ES-I3 (cell line): ENCODE results near the gene PRDM13.
"Not testable (repeated sequence)": the region's sequence is repeated elsewhere in the genome, so short reads cannot be mapped to it uniquely, and the experiment has no call there.

ENCODE experiments used
- H3K36me3 ChIP-seq: 2 replicates; pipeline ENCODE4 v1.6.1; 2013; ENCODE audit warnings: mild to moderate bottlenecking, low read length, control low read depth, moderate library complexity; ENCODE audit not compliant: insufficient read depth
- H3K4me1 ChIP-seq: 2 replicates; pipeline ENCODE4 v1.6.1; 2013; ENCODE audit warnings: mild to moderate bottlenecking, control low read depth, low read length; ENCODE audit not compliant: insufficient read depth
- H3K9ac ChIP-seq: 2 replicates; pipeline ENCODE4 v1.6.1; 2013; ENCODE audit warnings: low read depth, mild to moderate bottlenecking, low read length, moderate library complexity
- H3K9me3 ChIP-seq: 2 replicates; pipeline ENCODE4 v1.6.1; 2013; ENCODE audit warnings: mild to moderate bottlenecking, low read length, moderate library complexity; ENCODE audit not compliant: control insufficient read depth, insufficient read depth

Gene PRDM13

DNA sequence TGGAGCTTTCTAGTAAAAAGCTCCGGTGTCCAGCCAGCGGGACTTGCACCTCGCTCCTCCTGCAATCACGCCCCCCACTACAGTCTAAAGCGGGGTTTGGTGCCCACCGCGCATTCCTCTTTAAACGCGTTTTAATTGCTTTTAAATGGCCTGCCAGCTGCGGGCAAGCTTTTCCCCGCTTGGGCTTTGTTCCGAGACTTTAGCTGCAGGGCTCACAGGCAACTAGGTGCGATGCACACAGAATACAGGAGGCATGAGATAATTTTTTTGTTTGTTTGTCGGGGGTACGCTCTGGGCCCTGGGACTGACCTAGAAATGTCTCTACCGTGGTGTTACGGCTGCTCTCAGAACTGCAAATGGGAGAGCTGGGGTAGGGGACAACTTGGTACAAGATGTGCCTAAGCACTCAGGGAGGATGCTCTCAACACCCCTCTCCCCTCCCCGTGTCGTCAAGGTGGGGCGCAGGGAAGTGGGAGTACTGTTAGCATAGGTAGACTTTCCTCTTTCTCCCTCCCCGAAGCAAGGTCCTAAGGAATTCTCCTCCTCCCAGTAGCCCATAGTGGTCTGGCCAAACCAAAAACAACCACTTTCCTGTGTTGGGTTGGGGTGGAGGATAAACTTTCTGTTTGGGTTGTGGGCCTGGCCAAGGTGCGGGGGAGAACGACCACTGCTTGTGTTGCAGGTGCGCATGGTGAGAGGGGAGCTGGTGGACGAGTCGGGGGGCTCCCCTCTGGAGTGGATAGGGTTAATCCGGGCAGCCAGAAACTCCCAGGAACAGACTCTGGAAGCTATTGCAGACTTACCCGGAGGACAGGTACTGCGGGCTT, 1.6 kb downstream of the PRDM13 start:
- H3K36me3 ChIP-seq: no peaks in the 10 kb centered on the region
- H3K9me3 ChIP-seq: no peaks in the 10 kb centered on the region
- H3K9ac ChIP-seq: peak overlapping the region; percentile 16; the same call in 1 of the 2 replicates
- peaks cover 31% of the 10 kb centered on the region for H3K4me1 ChIP-seq

GRCh38 chr6:99608886-99609482, 2.4 kb downstream of the PRDM13 start:
- Histone ChIP-seq H3K4me1 (peaks cover 31% of the 10 kb centered on the region), H3K36me3 (no peaks in the 10 kb centered on the region), H3K9me3 (no peaks in the 10 kb centered on the region), H3K9ac (no peak overlapping the region)

DNA sequence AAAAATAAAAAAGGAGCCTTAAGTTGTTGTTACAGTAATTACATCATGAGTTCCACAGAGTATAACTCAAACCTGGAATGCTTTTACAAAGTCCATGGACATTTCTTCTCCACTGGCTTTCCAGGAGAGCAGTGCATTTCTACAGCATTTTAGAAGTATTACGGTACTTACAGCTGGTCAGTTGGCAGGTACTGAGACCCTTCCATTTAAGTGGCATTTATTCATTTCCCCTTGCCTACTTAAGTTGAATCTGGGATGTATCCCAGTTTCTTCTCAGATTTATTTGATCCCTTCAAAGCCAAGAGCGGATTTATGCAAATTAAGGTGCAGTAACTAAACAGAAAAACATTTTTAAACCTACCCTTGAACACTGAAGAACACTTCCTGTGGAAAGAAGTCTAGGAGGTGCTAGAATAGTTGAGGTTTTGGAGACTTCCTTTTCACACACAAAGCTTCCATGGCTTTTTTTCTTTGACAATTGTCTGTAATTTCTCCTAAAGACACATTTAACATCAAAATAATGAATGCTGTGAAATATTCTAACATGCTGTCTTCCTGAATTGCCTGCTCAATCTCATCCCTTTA, 3.4 kb downstream of the PRDM13 start:
- H3K4me1 ChIP-seq: peaks cover 27% of the 10 kb centered on the region
- H3K9me3 ChIP-seq: no peaks in the 10 kb centered on the region
- H3K36me3 ChIP-seq: no peaks in the 10 kb centered on the region
- H3K9ac ChIP-seq: no peak overlapping the region

- H3K9me3 ChIP-seq: no peaks in the 10 kb centered on the region
- H3K4me1 ChIP-seq: peaks cover 26% of the 10 kb centered on the region
- H3K9ac ChIP-seq: no peak overlapping the region; the same call in 1 of the 2 replicates
- no peaks in the 10 kb centered on the region for H3K36me3 ChIP-seq
Observed at GRCh38 chr6:99611148-99611547, 4.5 kb downstream of the PRDM13 start.

- H3K9me3 ChIP-seq: no peaks in the 10 kb centered on the region
- H3K4me1 ChIP-seq: peaks cover 26% of the 10 kb centered on the region
- no peaks in the 10 kb centered on the region for H3K36me3 ChIP-seq
- H3K9ac ChIP-seq: peak overlapping the region; percentile 58; the same call in 1 of the 2 replicates
Observed at GRCh38 chr6:99612551-99613408, 6.1 kb downstream of the PRDM13 start.

DNA sequence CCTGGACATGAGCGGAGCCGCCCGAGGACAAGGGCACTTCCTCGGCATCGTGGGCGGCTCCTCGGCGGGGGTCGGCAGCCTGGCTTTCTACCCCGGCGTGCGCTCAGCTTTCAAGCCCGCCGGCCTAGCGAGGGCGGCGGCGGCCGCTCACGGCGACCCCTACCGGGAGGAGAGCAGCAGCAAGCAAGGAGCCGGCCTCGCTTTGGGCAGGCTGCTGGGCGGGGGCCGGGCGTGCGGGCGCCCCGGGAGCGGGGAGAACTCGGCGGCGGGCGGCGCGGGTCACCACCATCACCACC, 6.7 kb downstream of the PRDM13 start:
- Histone ChIP-seq H3K36me3 (no peaks in the 10 kb centered on the region), H3K9me3 (no peaks in the 10 kb centered on the region), H3K9ac (peak overlapping the region; percentile 58; the same call in 1 of the 2 replicates), H3K4me1 (peaks cover 26% of the 10 kb centered on the region)

GRCh38 chr6:99613705-99614429, 7.2 kb downstream of the PRDM13 start:
- Histone ChIP-seq H3K4me1 (peaks cover 26% of the 10 kb centered on the region), H3K9me3 (no peaks in the 10 kb centered on the region), H3K9ac (peak overlapping the region; percentile 58; the same call in 1 of the 2 replicates), H3K36me3 (no peaks in the 10 kb centered on the region)

DNA sequence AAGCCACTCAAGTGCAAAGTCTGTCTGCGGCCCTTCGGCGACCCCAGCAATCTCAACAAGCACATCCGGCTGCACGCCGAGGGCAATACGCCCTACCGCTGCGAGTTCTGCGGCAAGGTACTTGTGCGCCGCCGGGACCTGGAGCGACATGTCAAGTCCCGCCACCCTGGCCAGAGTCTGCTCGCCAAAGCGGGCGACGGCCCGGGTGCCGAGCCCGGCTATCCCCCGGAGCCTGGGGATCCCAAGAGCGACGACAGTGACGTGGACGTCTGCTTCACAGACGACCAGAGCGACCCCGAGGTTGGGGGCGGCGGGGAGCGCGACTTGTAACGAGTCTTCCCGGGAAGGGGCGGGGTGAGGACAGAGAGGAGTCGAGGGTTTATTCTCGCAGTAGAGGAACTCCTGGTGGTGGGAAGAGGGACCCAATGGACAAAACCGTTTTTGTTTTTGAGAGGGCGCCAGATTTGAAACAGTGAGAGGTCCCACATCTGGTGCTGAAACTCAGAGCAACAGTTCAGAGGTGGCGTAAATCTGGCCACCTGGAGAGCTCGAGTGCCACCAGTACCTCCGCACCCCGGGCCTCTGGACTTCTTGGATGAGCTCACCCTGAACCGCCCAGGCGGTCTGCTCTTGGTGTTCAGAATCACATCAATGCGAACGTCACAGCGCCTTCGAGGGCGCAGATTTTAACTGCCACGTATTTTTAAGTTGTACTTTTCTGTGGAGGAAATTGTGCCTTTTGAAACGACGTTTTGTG, 8.0 kb downstream of the PRDM13 start:
- peak overlapping the region; percentile 58; the same call in 1 of the 2 replicates for H3K9ac ChIP-seq
- no peaks in the 10 kb centered on the region for H3K9me3 ChIP-seq
- no peaks in the 10 kb centered on the region for H3K36me3 ChIP-seq
- H3K4me1 ChIP-seq: peaks cover 26% of the 10 kb centered on the region

GRCh38 chr6:99617131-99617530, 10.5 kb downstream of the PRDM13 start:
- no peak overlapping the region for H3K9ac ChIP-seq
- peaks cover 4% of the 10 kb centered on the region for H3K4me1 ChIP-seq
- H3K36me3 ChIP-seq: no peaks in the 10 kb centered on the region
- H3K9me3 ChIP-seq: no peaks in the 10 kb centered on the region

DNA sequence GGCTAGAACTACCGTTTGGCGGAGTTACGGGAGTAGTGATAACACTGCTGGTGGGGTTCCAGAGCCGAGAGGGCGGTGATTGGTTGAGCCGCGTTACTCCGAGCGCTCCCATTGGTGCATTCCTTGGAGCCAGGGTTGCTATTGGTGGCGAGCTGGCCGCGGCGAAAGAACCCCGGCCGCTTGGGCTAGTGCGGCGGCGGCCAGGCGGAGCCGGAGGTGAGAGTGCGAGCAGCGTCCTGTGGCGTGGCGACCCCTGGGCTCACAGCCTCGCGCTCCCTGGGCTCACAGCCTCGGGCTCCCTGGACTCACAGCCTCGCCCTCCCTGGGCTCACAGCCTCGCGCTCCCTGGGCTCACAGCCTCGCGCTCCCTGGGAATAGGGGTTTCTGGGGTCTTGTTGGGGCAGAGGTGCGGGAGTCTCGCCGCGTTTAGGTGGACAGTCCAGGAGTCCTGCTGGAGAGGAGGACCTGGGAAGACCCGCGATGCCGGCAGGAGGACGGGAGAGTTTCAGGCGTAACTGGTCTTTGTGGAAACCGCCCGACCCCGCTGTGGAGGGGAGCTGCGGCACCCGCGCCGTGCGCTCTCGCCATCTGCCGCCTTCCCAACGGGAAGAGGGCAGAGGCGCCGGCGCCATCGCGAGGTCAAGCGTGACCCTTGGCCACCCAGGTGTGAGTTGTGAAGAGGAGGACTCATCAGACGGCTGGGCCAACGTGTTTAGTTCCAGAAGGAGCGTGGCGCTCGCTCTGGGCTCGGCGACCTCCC, 12.2 kb downstream of the PRDM13 start:
- H3K36me3 ChIP-seq: no peaks in the 10 kb centered on the region
- H3K9me3 ChIP-seq: no peaks in the 10 kb centered on the region
- no peaks in the 10 kb centered on the region for H3K4me1 ChIP-seq
- peak overlapping the region; percentile 43 for H3K9ac ChIP-seq

DNA sequence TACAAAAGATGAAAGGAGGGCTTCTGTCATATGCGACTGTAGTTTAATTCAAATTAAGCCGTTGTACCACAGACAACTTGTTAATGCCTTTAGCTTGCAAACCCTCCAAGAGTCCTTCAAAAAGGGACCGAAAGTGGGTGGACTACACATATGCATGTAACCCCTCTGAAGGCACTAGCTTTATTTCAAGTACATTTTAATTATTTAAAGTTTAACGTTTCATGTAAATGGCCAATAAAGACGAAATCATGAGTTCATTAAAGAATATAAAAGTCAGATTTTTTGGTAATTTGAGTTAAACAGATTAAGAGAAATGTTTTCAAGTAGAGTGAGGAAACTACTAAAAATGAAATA, 12.8 kb downstream of the PRDM13 start:
- no peaks in the 10 kb centered on the region for H3K36me3 ChIP-seq
- H3K4me1 ChIP-seq: no peaks in the 10 kb centered on the region
- H3K9me3 ChIP-seq: no peaks in the 10 kb centered on the region
- peak overlapping the region; percentile 43 for H3K9ac ChIP-seq

GRCh38 chr6:99622044-99622443, 15.4 kb downstream of the PRDM13 start:
- H3K9me3 ChIP-seq, H3K9ac ChIP-seq, H3K36me3 ChIP-seq, H3K4me1 ChIP-seq: not testable (repeated sequence)

DNA sequence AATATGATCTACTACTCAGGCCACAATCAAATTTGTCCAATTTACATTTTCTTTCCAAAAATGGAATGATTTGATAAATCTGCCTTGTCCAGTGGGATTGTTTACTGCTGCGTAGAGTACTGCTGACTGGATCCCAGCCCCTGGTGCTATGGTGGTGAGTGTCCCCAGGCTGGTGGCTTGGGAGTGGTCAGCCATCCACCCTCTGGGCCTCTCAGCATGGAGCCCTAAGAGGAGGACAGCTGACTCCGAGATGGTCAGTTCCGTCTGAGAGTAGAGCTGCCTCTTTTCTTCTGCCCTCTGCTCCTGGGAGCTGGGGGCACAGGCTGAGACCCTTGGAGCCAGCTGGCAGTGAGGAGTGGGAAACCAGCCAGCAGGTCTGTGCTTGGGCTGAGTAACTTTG, 22.7 kb downstream of the PRDM13 start:
- Histone ChIP-seq H3K9ac (no peak overlapping the region), H3K9me3 (no peaks in the 10 kb centered on the region), H3K4me1 (no peaks in the 10 kb centered on the region), H3K36me3 (no peaks in the 10 kb centered on the region)
